Astrocyte (in vitro differentiated cells and primary cell): ENCODE data around the gene EAF1.
A peak's percentile ranks its signal among the peaks of the same experiment; 100 is the strongest.

Experiments
- EZH2 ChIP-seq: IDR thresholded peaks from 2 replicates; pipeline ENCODE4 v1.6.1; 2012; ENCODE audit warnings: mild to moderate bottlenecking, low read length, inconsistent platforms; ENCODE audit not compliant: insufficient read depth
- TF ChIP-seq, protein P1 (sequence below): IDR thresholded peaks from 2 replicates; pipeline ENCODE4 v1.5.1; 2011; ENCODE audit warnings: low read depth, mild to moderate bottlenecking, inconsistent platforms, low read length, moderate library complexity; ENCODE audit not compliant: insufficient read depth

DNA sequence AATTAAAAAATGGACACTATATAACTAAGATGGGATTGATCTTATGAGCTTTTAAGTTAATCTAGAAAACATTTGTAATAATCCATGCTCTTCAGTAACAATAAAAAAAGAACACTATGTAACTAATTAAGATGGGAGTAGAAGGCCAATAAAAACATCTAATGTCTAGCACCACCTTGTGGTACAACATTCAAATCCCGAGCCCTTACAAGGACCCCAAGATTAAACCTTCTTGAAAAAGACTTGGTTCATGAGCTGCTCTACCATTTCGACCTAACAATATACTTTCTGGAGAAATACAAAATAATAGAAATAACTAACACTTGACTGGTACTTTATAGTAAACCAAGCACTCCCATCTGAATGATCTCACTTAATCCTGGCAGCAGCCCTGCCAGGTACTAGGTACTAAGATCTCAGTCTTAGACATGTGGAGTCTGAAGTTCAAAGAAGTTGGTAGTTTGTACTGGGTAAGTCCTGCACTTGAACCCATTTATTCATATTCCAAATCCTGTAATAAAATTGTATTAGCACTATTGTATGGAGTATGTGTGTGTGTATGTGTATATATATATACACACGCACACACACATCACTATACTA lies 21.8 kb upstream of the EAF1 start:
- TF ChIP-seq, protein P1, sequence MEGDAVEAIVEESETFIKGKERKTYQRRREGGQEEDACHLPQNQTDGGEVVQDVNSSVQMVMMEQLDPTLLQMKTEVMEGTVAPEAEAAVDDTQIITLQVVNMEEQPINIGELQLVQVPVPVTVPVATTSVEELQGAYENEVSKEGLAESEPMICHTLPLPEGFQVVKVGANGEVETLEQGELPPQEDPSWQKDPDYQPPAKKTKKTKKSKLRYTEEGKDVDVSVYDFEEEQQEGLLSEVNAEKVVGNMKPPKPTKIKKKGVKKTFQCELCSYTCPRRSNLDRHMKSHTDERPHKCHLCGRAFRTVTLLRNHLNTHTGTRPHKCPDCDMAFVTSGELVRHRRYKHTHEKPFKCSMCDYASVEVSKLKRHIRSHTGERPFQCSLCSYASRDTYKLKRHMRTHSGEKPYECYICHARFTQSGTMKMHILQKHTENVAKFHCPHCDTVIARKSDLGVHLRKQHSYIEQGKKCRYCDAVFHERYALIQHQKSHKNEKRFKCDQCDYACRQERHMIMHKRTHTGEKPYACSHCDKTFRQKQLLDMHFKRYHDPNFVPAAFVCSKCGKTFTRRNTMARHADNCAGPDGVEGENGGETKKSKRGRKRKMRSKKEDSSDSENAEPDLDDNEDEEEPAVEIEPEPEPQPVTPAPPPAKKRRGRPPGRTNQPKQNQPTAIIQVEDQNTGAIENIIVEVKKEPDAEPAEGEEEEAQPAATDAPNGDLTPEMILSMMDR, result peak; percentile 72
- TF ChIP-seq EZH2, result no peak
